Stimulated activated naive CD8-positive, alpha-beta T cell treated with anti-CD3 and anti-CD28 coated beads, Interleukin-15, Interleukin-2, amounts not matched to agents 100 ng/mL and 50 ng/mL, for 24 hours (primary cell): Measurements from ENCODE around the gene BMP10.
"Not testable (repeated sequence)": the region's sequence is repeated elsewhere in the genome, so short reads cannot be mapped to it uniquely, and the experiment has no call there.

Experiments
- H3K27ac Mint-ChIP-seq: one replicate; pipeline ENCODE4 v1.8.0; 2021; ENCODE audit warnings: mild to moderate bottlenecking, mixed read lengths
- H3K27me3 Mint-ChIP-seq: one replicate; pipeline ENCODE4 v1.8.0; 2021; ENCODE audit warnings: mixed read lengths
- H3K36me3 Mint-ChIP-seq: one replicate; pipeline ENCODE4 v1.8.0; 2021; ENCODE audit warnings: low read depth, mixed read lengths
- H3K4me1 Mint-ChIP-seq: one replicate; pipeline ENCODE4 v1.8.0; 2021; ENCODE audit warnings: low read depth, mixed read lengths
- H3K4me3 Mint-ChIP-seq: one replicate; pipeline ENCODE4 v1.8.0; 2021; ENCODE audit warnings: mild to moderate bottlenecking, mixed read lengths
- H3K9me3 Mint-ChIP-seq: one replicate; pipeline ENCODE4 v1.8.0; 2021; ENCODE audit warnings: mixed read lengths

BMP10 gene

DNA sequence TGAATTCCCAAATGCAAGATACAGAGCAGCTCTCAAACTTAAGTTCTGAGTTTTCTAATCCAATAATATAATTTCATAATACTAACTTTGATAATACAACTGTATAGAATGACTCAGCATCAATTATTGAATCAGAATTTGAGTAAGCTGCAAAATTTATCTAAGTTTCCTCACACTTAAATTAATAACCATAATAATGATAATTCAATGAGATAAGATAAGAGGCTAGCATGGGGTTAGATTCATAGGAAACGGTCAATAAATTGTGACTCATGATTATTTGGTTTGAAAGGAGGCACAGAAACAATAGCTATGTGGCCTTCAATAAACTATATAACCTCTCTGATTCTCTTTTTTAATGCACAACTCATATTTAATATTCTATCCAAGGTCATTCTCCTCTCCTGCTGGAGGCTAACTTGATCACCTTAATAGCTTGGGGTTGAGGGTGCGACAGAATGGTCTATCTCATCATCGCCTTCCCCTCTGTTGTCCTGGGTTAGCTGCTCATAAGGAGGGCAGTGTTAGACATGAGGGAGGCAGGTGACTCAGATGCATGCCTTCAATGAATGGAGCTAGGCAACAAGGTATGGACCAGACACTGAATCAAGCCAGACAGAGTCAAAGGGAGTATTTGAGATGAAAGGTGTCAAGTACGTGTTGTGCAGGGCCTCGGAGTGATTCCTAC, 36.2 kb upstream of the BMP10 start:
- peak overlapping the region; percentile 94 for H3K27ac Mint-ChIP-seq
- peaks cover 40% of the 10 kb centered on the region for H3K4me1 Mint-ChIP-seq
- H3K4me3 Mint-ChIP-seq = no peak overlapping the region
- no peaks in the 10 kb centered on the region for H3K36me3 Mint-ChIP-seq
- H3K9me3 Mint-ChIP-seq = no peaks in the 10 kb centered on the region
- no peaks in the 10 kb centered on the region for H3K27me3 Mint-ChIP-seq

DNA sequence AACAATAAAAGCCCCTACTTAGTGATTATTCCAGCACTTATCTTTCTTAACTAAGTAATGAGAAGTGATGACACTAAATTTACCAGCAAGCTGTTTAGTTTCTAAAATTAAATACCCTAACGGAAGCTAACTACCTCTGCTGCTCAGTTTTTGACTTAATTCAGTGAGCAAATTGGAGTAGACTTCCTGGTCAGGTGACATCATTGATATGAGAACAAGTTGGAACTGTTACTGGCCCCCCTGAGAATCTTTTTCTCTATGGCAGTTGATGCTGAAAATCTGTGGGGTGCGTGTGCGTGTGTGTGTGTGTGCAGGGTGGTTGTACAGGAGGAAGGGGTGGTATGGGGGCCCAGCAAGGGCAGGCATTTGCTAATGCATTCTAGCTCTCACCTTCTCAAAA, 35.5 kb upstream of the BMP10 start:
- Mint-ChIP-seq H3K4me3 (no peak overlapping the region), H3K9me3 (peaks cover under 1% of the 10 kb centered on the region), H3K27ac (no peak overlapping the region), H3K4me1 (peaks cover 40% of the 10 kb centered on the region), H3K27me3 (no peaks in the 10 kb centered on the region), H3K36me3 (no peaks in the 10 kb centered on the region)

DNA sequence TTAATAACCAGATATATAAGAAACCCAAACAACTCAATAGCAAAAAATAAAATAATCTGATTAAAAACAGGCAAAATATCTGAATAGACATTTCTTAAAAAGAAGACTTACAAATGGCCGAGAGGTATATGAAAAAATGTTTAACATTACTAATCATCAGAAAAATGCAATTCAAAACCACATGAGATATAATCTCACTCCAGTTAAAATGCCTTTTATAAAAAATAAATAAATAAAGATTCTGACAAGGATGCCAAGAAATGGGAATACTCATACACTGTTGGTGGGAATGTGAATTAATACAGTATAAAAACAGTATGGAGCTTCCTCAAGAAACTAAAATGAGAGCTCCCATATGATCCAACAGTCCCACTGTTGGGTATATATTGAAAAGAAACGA, 33.9 kb upstream of the BMP10 start:
- Mint-ChIP-seq H3K36me3 (no peaks in the 10 kb centered on the region), H3K27ac (no peak overlapping the region), H3K4me1 (peaks cover 35% of the 10 kb centered on the region), H3K4me3 (no peak overlapping the region), H3K9me3 (peaks cover 6% of the 10 kb centered on the region), H3K27me3 (no peaks in the 10 kb centered on the region)

DNA sequence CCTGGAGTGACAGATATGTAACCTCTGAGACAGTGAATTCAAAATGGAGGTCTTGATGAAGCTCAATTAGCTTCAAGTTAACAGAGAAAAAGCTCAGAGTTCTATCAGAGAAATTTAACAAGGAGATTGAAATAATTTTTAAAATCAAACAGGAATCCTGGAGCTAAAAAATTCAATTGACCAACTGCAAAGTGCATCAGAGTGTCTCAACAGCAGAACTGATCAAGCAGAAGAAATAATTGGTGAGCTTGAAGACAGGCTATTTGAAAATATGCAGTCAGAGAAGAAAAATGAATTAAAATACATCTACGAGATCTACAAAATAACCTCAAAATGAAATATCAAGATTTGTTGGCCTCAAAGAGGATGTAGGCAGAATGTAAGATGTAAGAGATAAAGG, 30.4 kb upstream of the BMP10 start:
- H3K4me3 Mint-ChIP-seq = no peak overlapping the region
- H3K9me3 Mint-ChIP-seq = peaks cover 6% of the 10 kb centered on the region
- peaks cover 1% of the 10 kb centered on the region for H3K4me1 Mint-ChIP-seq
- H3K27ac Mint-ChIP-seq = no peak overlapping the region
- H3K27me3 Mint-ChIP-seq = no peaks in the 10 kb centered on the region
- no peaks in the 10 kb centered on the region for H3K36me3 Mint-ChIP-seq

DNA sequence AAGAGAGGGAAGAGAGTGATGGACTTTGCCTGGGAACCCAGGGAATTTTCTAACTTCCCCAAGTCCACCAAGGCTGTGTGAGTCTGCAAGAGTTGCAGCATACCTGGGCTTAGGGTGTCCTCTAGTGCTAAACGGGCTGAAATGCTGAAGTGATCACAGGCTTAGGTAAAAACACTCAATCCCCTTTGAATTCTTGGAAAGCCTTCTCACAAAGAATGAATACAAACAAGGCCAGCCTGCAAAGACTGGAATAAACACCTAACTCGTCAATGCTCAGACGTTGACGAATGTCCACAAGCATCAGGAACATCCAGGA, 30.0 kb upstream of the BMP10 start:
- no peak overlapping the region for H3K4me3 Mint-ChIP-seq
- no peaks in the 10 kb centered on the region for H3K4me1 Mint-ChIP-seq
- H3K36me3 Mint-ChIP-seq = no peaks in the 10 kb centered on the region
- peaks cover 6% of the 10 kb centered on the region for H3K9me3 Mint-ChIP-seq
- H3K27me3 Mint-ChIP-seq = no peaks in the 10 kb centered on the region
- no peak overlapping the region for H3K27ac Mint-ChIP-seq

DNA sequence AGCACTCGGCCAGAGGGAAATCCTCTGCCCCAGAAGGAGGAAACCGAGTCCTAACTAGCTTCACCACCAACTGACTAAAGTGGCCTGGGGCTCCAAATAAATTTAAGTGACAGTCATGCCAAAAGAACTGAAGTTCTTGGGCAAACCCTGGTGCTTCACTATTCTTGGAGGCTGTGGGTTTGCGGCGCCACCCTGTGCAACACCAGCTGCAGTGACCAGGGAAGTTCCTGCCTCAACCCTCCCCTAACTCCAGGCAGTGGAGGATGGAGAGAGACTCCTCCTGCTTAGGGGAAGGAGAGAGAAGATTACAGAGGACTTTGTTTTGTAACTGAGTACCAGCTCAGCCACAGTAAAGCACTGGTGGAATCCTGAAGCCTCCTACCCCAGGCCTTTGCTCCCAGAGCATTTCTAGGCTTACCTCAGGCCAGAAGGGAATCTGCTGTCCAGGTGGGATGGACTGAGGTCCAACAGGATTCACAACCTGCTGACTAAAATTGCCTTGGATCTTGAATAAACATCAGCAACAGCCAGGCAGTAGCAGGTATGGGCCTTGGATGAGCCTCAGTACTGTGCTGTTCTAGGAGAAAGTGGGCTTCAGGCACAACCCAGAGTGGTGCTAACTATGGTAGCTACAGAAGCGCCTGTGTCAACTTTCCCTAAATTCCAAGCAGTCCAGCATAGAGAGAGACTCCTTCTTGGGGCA, 29.4 kb upstream of the BMP10 start:
- Mint-ChIP-seq H3K9me3 (peaks cover 6% of the 10 kb centered on the region), H3K4me1 (no peaks in the 10 kb centered on the region), H3K27ac (no peak overlapping the region), H3K4me3 (no peak overlapping the region), H3K27me3 (no peaks in the 10 kb centered on the region), H3K36me3 (no peaks in the 10 kb centered on the region)

DNA sequence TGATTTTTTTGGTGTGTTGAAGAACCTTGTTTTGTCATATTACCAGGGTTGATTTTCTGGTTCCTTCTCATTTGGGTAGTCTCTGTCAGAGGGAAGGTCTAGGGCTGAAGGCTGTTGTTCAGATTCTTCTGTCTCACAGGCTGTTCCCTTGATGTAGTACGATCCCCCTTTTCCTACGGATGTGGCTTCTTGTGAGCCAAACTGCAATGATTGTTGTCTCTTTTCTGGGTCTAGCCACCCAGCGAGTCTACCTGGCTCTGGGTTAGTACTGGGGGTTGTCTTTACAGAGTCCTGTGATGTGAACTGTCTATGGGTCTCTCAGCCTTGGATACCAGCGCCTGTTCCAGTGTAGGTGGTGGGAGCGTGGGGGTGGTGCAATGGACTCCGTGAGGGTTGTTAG, 24.8 kb upstream of the BMP10 start:
- not testable (repeated sequence) for H3K4me1 Mint-ChIP-seq, H3K27ac Mint-ChIP-seq, H3K9me3 Mint-ChIP-seq, H3K4me3 Mint-ChIP-seq, H3K36me3 Mint-ChIP-seq, H3K27me3 Mint-ChIP-seq

DNA sequence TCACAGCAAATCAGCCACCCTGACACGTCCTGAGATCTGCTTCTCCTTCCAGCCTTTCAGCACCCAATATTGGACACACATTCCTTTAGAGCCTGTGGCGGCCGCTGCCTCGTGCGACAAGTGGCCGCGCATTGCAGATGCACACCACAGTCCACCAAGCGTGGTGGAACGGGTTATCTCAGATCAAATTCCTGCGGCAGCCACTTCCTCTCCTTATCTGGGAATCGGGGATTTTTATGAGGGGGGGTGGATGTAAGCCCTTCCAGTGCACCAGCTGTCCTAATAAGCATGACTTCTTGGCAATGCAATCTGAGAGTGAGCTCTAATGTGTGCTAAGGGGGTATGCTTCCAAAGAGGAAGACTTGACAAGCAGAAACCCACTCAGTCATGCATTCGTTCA, 18.3 kb upstream of the BMP10 start:
- Mint-ChIP-seq H3K9me3 (no peaks in the 10 kb centered on the region), H3K4me1 (no peaks in the 10 kb centered on the region), H3K27me3 (no peaks in the 10 kb centered on the region), H3K4me3 (no peak overlapping the region), H3K36me3 (no peaks in the 10 kb centered on the region), H3K27ac (no peak overlapping the region)

DNA sequence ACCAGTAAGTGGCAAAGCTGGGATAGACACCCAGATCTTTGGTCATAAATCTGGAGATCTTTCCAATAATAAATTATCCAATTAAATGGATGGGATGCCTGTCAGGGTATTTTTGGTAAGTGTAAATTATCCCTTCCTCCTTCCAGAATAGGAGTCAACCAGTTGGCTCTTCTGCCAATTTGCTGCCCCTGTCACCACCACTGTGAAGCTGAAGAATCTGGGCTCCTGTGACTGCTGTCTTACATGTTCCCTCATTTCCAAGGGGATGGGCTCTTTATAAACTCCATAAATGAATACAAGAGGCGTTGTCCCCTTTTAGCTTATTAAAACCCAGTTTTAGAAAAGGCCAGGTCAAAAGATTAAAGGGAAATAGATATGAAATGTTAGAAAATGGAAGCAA, 17.8 kb upstream of the BMP10 start:
- H3K36me3 Mint-ChIP-seq = no peaks in the 10 kb centered on the region
- H3K4me3 Mint-ChIP-seq = no peak overlapping the region
- H3K27ac Mint-ChIP-seq = no peak overlapping the region
- no peaks in the 10 kb centered on the region for H3K9me3 Mint-ChIP-seq
- H3K27me3 Mint-ChIP-seq = no peaks in the 10 kb centered on the region
- H3K4me1 Mint-ChIP-seq = no peaks in the 10 kb centered on the region

DNA sequence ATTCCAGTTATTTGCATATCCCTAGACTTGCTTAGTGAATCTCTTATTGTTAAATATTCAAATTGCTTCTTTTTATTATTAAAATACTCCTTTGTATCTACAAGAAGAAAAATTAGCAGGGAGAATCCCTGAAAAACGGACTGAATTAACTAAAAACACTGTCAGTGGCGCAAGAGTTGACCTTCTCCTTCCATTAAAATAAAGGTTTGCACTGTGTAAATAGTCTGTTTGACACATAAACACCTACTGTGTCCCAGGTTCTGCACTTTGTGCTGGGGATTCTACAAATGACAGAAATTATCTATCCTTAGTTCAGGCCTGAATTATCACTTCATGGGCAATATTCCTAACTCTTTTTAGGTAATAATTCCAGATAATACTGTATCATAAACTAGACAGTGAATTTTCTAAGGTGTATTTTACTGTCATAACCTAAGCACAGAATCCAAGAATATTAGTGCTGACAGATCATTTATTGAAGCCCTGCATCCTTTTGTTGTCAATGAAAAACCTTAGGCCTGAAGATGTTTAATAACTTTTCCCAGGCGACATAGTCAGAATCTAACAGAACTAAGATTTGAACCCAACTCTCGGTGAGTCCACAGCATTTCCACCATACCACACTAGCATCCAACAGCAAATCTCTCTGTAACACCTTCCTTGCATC, 17.0 kb upstream of the BMP10 start:
- Mint-ChIP-seq H3K27ac (no peak overlapping the region), H3K36me3 (no peaks in the 10 kb centered on the region), H3K4me3 (no peak overlapping the region), H3K27me3 (no peaks in the 10 kb centered on the region), H3K4me1 (no peaks in the 10 kb centered on the region), H3K9me3 (no peaks in the 10 kb centered on the region)

DNA sequence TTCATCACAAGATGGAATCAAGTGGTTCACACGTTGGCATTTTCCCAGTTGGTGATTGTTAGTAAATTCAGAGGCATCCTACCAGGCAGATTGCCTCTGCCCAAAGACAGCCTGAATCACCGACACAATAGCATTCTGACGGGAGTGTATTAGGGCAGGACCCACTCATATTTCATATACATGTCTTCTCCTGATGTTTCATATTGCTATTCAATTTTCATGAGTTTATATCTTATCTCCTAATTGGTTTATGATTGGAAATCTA, 14.5 kb upstream of the BMP10 start:
- Mint-ChIP-seq H3K9me3 (no peaks in the 10 kb centered on the region), H3K4me3 (no peak overlapping the region), H3K36me3 (no peaks in the 10 kb centered on the region), H3K27ac (no peak overlapping the region), H3K4me1 (no peaks in the 10 kb centered on the region), H3K27me3 (peaks cover 3% of the 10 kb centered on the region)

DNA sequence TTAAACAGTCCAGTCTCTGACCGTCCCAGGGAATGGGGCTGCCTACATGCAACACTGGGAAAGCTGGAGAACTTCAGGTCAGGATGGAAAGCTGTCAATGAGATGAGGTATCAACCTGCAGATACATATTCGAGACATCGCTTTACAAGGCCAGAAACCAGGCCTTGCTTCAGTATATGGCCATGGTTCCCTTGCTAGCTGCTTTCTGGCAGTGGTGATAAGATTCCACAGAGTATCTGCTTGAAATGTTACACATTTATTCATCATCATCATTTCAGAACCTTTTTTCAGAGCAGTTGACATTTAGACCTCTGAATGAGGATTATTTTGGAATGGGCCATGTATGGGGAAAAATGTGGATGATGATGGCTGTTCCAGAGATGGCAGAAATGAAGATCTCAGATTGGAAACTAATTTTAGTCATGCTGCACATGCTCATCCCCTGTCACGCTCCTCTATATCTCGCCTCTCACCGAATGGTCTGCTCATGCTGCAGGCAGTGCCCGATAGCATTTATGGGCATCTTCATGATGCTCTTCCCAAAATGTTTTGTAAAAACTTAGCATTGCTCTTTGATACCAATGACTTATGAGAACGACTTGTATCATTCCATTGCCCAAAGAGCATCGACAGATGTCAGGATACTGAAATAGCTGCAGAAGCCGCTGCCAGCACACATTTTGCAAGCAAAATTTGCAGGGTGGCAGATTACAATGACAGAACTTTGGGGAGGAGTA, 14.0 kb upstream of the BMP10 start:
- peaks cover 3% of the 10 kb centered on the region for H3K27me3 Mint-ChIP-seq
- no peaks in the 10 kb centered on the region for H3K4me1 Mint-ChIP-seq
- no peaks in the 10 kb centered on the region for H3K9me3 Mint-ChIP-seq
- no peak overlapping the region for H3K4me3 Mint-ChIP-seq
- no peaks in the 10 kb centered on the region for H3K36me3 Mint-ChIP-seq
- H3K27ac Mint-ChIP-seq = no peak overlapping the region

DNA sequence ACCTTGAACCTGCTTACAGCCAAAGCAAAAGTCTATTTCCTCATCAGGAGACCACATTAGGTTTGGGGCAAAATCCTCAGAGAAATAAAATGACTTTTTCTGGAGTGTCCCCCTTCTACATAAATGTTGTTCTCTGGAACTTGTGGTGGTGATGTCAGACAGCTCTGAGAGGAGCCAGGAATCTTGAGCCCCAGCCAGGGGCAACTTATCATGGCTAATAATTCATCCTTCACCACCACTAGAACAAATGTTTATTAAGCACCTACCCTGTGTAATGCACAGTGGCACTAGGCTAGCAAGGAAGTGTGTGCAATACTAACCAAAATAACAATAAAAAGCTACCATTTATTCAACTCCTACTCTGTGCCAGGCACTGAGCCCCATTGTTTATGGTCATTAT, 9.0 kb upstream of the BMP10 start:
- Mint-ChIP-seq H3K27me3 (peaks cover 8% of the 10 kb centered on the region), H3K27ac (no peak overlapping the region), H3K36me3 (no peaks in the 10 kb centered on the region), H3K4me1 (peaks cover 9% of the 10 kb centered on the region), H3K4me3 (no peak overlapping the region), H3K9me3 (no peaks in the 10 kb centered on the region)

DNA sequence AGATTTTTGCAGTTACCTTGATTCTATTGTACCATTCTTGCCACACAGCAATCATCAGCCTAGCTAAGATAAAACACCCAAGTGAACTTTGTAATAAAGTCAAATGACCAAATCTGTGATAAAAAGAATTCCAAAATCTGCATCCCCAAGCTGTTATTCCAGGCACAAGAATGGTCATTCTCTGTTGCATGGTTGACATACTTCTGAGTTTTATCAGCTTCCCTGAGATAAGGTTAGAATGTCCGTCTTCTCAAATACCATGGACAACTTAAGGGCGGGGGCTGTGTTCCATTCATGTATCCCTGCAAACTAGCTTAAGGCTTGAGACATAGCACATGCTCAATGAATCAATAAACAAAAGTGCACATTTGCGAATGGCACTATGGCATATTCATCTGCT, 8.1 kb upstream of the BMP10 start:
- H3K4me1 Mint-ChIP-seq = peaks cover 9% of the 10 kb centered on the region
- H3K9me3 Mint-ChIP-seq = no peaks in the 10 kb centered on the region
- H3K27me3 Mint-ChIP-seq = peaks cover 8% of the 10 kb centered on the region
- no peaks in the 10 kb centered on the region for H3K36me3 Mint-ChIP-seq
- no peak overlapping the region for H3K4me3 Mint-ChIP-seq
- H3K27ac Mint-ChIP-seq = no peak overlapping the region

DNA sequence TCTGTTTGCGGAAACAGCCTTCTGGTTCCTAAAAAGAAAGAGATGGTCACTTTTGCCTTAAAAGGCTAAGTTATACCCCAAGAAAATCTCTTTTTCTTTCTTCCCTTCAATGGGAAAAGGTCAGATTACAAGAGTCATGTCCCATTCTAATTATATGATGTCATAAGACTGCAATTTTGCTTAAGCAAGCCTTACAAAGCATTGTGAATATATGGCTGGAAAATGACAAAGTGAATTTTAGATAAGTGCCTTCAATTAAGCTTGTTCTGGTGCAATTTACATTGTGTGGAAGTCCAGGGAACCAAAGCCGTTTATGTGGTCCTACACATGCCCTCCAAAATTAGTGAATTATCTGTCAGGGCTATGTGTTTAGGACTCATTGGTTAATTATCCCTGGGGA, 7.6 kb upstream of the BMP10 start:
- H3K36me3 Mint-ChIP-seq = no peaks in the 10 kb centered on the region
- H3K27ac Mint-ChIP-seq = no peak overlapping the region
- no peaks in the 10 kb centered on the region for H3K9me3 Mint-ChIP-seq
- peaks cover 9% of the 10 kb centered on the region for H3K4me1 Mint-ChIP-seq
- H3K4me3 Mint-ChIP-seq = no peak overlapping the region
- H3K27me3 Mint-ChIP-seq = peaks cover 8% of the 10 kb centered on the region
